ENCODE data around the gene GALNT15. TPM values are rescaled to one million over a fixed set of nuclear protein-coding genes. Genes with fewer than 3 reads are reported as not detected.
A peak's percentile ranks its signal among the peaks of the same experiment; 100 is the strongest.

Gene GALNT15
- total RNA-seq, 4 donors from 2014 or later, result 386 to 830 (median 768) TPM

GRCh38 chr3:16199769-16200168 is 25.3 kb downstream of the GALNT15 start:
- no peak for DNase-seq (ENCODE audit: low spot score in 2 of 2)
- 79 to 83% methylated on average over 2 of the region's 2 CpGs for WGBS, 2 donors
- no peaks in the 10 kb centered on the region for H3K27me3 ChIP-seq
- H3K27ac ChIP-seq, result no peak overlapping the region
- no peak for TF ChIP-seq EP300 (IDR thresholded peaks at IDR 0.05)
- no peak for TF ChIP-seq CTCF (IDR thresholded peaks at IDR 0.05)
- no peak for TF ChIP-seq POLR2A (IDR thresholded peaks at IDR 0.05)
- H3K9me3 ChIP-seq, result no peaks in the 10 kb centered on the region
- peaks cover 0 to 92% (median 7%) of the 10 kb centered on the region in 3 donors for H3K36me3 ChIP-seq
- H3K4me1 ChIP-seq, result no peaks in the 10 kb centered on the region
- no peak overlapping the region for H3K4me3 ChIP-seq

DNA sequence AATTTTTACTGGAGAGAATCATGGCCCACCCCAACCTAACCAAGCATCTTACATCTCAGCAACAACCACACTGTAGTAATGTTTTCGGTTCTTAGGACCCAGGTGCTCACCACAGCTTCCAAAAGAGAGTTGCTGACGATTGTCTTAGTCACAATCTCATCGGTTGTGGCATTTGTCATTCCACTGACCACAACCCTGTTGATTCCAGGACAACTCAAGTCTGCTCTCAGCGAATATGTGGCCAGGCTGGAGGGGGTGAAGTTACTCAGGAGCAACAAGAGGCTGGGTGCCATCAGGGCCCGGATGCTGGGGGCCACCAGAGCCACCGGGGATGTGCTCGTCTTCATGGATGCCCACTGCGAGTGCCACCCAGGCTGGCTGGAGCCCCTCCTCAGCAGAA is 25.9 kb downstream of the GALNT15 start:
- no peak overlapping the region for H3K4me3 ChIP-seq
- no peak for DNase-seq (ENCODE audit: low spot score in 2 of 2)
- H3K4me1 ChIP-seq, result no peaks in the 10 kb centered on the region
- 95% methylated on average over 8 of the region's 8 CpGs for WGBS, 2 donors
- H3K9me3 ChIP-seq, result no peaks in the 10 kb centered on the region
- no peak overlapping the region for H3K27ac ChIP-seq
- no peaks in the 10 kb centered on the region for H3K27me3 ChIP-seq
- TF ChIP-seq POLR2A (IDR thresholded peaks at IDR 0.05) (no peak), EP300 (IDR thresholded peaks at IDR 0.05) (no peak), CTCF (IDR thresholded peaks at IDR 0.05) (no peak)
- peaks cover 0 to 94% (median 7%) of the 10 kb centered on the region in 3 donors for H3K36me3 ChIP-seq

DNA sequence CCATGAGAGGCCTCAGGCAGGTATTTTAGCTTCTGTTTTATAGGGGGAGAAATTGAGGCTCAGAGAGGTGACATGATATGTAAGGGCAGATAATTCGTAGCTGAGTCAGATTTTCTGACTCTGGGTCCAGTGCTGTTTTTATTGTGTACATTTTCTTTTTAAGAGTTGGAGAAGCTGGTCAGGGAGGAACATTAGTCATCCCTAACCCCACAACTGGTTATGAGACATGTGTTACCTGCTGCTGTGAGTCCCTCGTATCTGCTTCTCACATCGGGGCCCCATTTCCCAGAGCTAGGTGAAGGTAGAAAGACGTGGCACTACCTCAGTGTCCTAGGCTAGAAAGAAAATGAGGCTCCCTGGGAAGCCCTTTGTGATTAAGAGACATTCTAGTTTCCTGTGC is 28.6 kb downstream of the GALNT15 start:
- no peak overlapping the region for H3K4me3 ChIP-seq
- peak overlapping the region in 1 of 4 donors; percentile 74 for H3K27ac ChIP-seq
- peaks cover 0 to 68% (median 0%) of the 10 kb centered on the region in 3 donors for H3K36me3 ChIP-seq
- H3K4me1 ChIP-seq, result no peaks in the 10 kb centered on the region
- 81 to 90% methylated on average over 4 of the region's 4 CpGs for WGBS, 2 donors
- TF ChIP-seq EP300 (IDR thresholded peaks at IDR 0.05) (no peak), POLR2A (IDR thresholded peaks at IDR 0.05) (no peak)
- DNase-seq (ENCODE audit: low spot score in 2 of 2), result no peak
- H3K27me3 ChIP-seq, result no peaks in the 10 kb centered on the region
- no peaks in the 10 kb centered on the region for H3K9me3 ChIP-seq

- no peak for DNase-seq (ENCODE audit: low spot score in 2 of 2)
- no peaks in the 10 kb centered on the region for H3K9me3 ChIP-seq
- H3K27ac ChIP-seq, result peak overlapping the region in 3 of 4 donors; percentile 2 to 74 (median 13)
- no peak for TF ChIP-seq POLR2A (IDR thresholded peaks at IDR 0.05)
- TF ChIP-seq EP300 (IDR thresholded peaks at IDR 0.05), result peak in 1 of 2 donors; percentile 62
- TF ChIP-seq CTCF (IDR thresholded peaks at IDR 0.05), result no peak
- H3K4me3 ChIP-seq, result no peak overlapping the region
- no peaks in the 10 kb centered on the region for H3K27me3 ChIP-seq
- WGBS, 2 donors, result 49 to 63% methylated on average over 6 of the region's 6 CpGs
- H3K4me1 ChIP-seq, result no peaks in the 10 kb centered on the region
- peaks cover 0 to 66% (median 0%) of the 10 kb centered on the region in 3 donors for H3K36me3 ChIP-seq
Measured at GRCh38 chr3:16203671-16204629, 29.5 kb downstream of the GALNT15 start.

- no peak overlapping the region for H3K4me3 ChIP-seq
- 91 to 94% methylated on average over 14 of the region's 14 CpGs for WGBS, 2 donors
- peaks cover 0 to 66% (median 0%) of the 10 kb centered on the region in 3 donors for H3K36me3 ChIP-seq
- no peaks in the 10 kb centered on the region for H3K4me1 ChIP-seq
- H3K9me3 ChIP-seq, result no peaks in the 10 kb centered on the region
- DNase-seq (ENCODE audit: low spot score in 2 of 2), result no peak
- H3K27me3 ChIP-seq, result no peaks in the 10 kb centered on the region
- TF ChIP-seq POLR2A (IDR thresholded peaks at IDR 0.05) (no peak), EP300 (IDR thresholded peaks at IDR 0.05) (peak in 1 of 2 donors; percentile 39)
- H3K27ac ChIP-seq, result peak overlapping the region in 3 of 4 donors; percentile 2 to 74 (median 13)
Measured at GRCh38 chr3:16204751-16205150, 30.3 kb downstream of the GALNT15 start.

All from tibial nerve (tissue), 4 donors.